NB4 (cell line): ENCODE results near the gene WTIP.
"Not testable (repeated sequence)": the region's sequence is repeated elsewhere in the genome, so short reads cannot be mapped to it uniquely, and the experiment has no call there.

Source experiments
- DNase-seq: peaks from one replicate; pipeline ENCODE4 v3.0.0; 2010; ENCODE audit warnings: low read depth
- H3K4me3 ChIP-seq: one replicate; pipeline ENCODE4 v1.5.1; 2011; ENCODE audit warnings: mild to moderate bottlenecking, low read depth, low read length, moderate library complexity
- MAX ChIP-seq: IDR thresholded peaks from 2 replicates; pipeline ENCODE4 v1.6.1; 2011; ENCODE audit warnings: low read depth, low read length
- MYC ChIP-seq: IDR thresholded peaks from 2 replicates; pipeline ENCODE4 v1.6.1; 2011; ENCODE audit warnings: low read depth, low read length
- POLR2A ChIP-seq: IDR thresholded peaks from 2 replicates; pipeline ENCODE4 v1.6.1; 2011; ENCODE audit warnings: mild to moderate bottlenecking; ENCODE audit not compliant: insufficient read length; ENCODE audit errors: extremely low read depth
- TF ChIP-seq, protein P1 (sequence below): IDR thresholded peaks from one replicate; pipeline ENCODE4 v1.5.1; 2012; ENCODE audit warnings: low read depth, low read length

Gene WTIP

DNA sequence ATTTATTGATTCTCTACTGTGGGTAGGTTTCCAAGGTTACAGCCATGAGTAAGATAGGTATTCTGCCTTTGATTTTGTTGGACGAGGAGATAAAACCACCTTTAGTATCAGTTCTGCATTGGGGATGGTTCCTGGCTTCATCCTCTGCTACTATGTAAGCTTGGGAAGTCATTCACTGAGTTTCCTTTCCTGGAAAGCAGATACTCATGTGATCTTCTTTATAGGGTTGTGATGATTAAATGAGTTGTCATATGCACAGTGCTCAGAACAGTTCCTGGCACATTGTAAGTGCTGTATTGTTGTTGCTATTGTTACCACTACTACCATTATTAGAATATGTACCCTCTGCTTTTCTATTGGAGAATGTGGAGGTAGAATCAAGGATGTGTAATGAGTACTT lies 13.1 kb upstream of the WTIP start:
- no peak overlapping the region for H3K4me3 ChIP-seq
- TF ChIP-seq, protein P1, sequence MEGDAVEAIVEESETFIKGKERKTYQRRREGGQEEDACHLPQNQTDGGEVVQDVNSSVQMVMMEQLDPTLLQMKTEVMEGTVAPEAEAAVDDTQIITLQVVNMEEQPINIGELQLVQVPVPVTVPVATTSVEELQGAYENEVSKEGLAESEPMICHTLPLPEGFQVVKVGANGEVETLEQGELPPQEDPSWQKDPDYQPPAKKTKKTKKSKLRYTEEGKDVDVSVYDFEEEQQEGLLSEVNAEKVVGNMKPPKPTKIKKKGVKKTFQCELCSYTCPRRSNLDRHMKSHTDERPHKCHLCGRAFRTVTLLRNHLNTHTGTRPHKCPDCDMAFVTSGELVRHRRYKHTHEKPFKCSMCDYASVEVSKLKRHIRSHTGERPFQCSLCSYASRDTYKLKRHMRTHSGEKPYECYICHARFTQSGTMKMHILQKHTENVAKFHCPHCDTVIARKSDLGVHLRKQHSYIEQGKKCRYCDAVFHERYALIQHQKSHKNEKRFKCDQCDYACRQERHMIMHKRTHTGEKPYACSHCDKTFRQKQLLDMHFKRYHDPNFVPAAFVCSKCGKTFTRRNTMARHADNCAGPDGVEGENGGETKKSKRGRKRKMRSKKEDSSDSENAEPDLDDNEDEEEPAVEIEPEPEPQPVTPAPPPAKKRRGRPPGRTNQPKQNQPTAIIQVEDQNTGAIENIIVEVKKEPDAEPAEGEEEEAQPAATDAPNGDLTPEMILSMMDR = no peak
- TF ChIP-seq POLR2A = no peak
- TF ChIP-seq MAX = no peak
- no peak for TF ChIP-seq MYC
- DNase-seq = no peak

DNA sequence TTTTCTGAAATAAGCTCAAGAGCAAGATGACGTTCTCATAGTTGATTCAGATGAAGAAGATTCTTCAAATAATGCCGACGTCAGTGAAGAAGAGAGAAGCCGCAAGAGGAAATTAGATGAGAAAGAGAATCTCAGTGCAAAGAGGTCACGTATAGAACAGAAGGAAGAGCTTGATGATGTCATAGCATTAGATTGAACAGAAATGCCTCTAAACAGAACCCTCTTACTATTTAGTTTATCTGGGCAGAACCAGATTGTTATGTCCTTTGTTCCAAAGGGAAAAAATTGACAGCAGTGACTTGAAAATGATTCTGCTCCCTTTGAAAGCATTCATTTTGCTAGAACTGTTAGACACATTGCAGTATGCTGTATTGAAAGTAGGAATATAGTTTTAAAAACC lies 12.5 kb upstream of the WTIP start:
- DNase-seq, H3K4me3 ChIP-seq: not testable (repeated sequence)

GRCh38 chr19:34471906-34472700 lies 9.5 kb upstream of the WTIP start:
- no peak for DNase-seq
- no peak overlapping the region for H3K4me3 ChIP-seq
- TF ChIP-seq MYC (no peak), POLR2A (no peak), MAX (no peak)
- TF ChIP-seq, protein P1 = no peak

- no peak overlapping the region for H3K4me3 ChIP-seq
- TF ChIP-seq, protein P1 = no peak
- TF ChIP-seq POLR2A (no peak), MYC (no peak), MAX (no peak)
- no peak for DNase-seq
Measured at GRCh38 chr19:34474233-34474989, 7.1 kb upstream of the WTIP start.

GRCh38 chr19:34475026-34475974 lies 6.3 kb upstream of the WTIP start:
- no peak overlapping the region for H3K4me3 ChIP-seq
- TF ChIP-seq POLR2A (no peak), MAX (no peak), MYC (no peak)
- TF ChIP-seq, protein P1 = no peak
- peak; percentile 80 for DNase-seq

- DNase-seq = no peak
- no peak overlapping the region for H3K4me3 ChIP-seq
- TF ChIP-seq MAX = no peak
- TF ChIP-seq MYC = no peak
- TF ChIP-seq POLR2A = no peak
- TF ChIP-seq, protein P1 = no peak
Measured at GRCh38 chr19:34475975-34476594, 5.5 kb upstream of the WTIP start.

DNA sequence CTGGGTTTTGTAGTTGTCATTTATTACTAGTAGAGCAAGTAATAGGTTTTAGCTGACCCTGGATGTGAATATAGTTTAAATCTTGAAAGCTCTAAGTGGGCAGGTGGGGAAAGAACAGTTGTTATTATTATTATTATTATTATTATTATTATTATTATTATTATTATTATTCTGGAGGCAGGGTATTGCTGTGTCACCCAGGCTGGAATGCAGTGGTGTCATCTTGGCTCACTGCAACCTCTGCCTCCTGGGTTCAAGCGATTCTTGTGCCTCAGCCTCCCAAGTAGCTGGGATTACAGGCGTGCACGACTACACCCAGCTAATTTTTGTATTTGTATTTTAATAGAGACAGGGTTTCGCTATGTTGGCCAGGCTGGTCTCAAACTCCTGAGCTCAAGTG lies 3.1 kb upstream of the WTIP start:
- DNase-seq, H3K4me3 ChIP-seq: not testable (repeated sequence)
